GM23248 (cell line): ENCODE measurements around the gene NEFH. TPM values are rescaled to one million over a fixed set of nuclear protein-coding genes. Genes with fewer than 3 reads are reported as not detected.
"Not testable (repeated sequence)": the region's sequence is repeated elsewhere in the genome, so short reads cannot be mapped to it uniquely, and the experiment has no call there.

Experiments used
- DNase-seq: peaks from one replicate; pipeline ENCODE4 v3.0.0-alpha.2; 2015
- H2AFZ ChIP-seq: fragments of 200-600 bp; sonication (generic); 2 replicates; pipeline ENCODE4 v1.6.1; 2016; ENCODE audit warnings: antibody characterized with exemption
- H3F3A ChIP-seq: fragments of 200-600 bp; sonication (generic); 2 replicates; pipeline ENCODE4 v1.6.1; 2016; ENCODE audit warnings: mild to moderate bottlenecking, antibody characterized with exemption, mixed run types; ENCODE audit not compliant: insufficient read depth
- H3K27ac ChIP-seq: fragments of 200-600 bp; sonication (generic); 2 replicates; pipeline ENCODE4 v1.5.1; 2016; ENCODE audit warnings: mild to moderate bottlenecking
- H3K27me3 ChIP-seq: fragments of 200-600 bp; sonication (generic); replicated peaks from 2 replicates; pipeline ENCODE4 v1.6.1; 2016; ENCODE audit warnings: mild to moderate bottlenecking; ENCODE audit not compliant: insufficient read depth
- H3K36me3 ChIP-seq: fragments of 200-600 bp; sonication (generic); 2 replicates; pipeline ENCODE4 v1.6.1; 2016; ENCODE audit warnings: low read depth, mild to moderate bottlenecking
- H3K4me1 ChIP-seq: fragments of 200-600 bp; sonication (generic); 2 replicates; pipeline ENCODE4 v1.6.1; 2016; ENCODE audit warnings: mild to moderate bottlenecking; ENCODE audit not compliant: insufficient read depth
- H3K4me2 ChIP-seq: fragments of 200-600 bp; sonication (generic); one replicate; pipeline ENCODE4 v1.6.1; 2016; ENCODE audit warnings: mild to moderate bottlenecking; ENCODE audit not compliant: unreplicated experiment
- H3K4me3 ChIP-seq: fragments of 200-600 bp; sonication (generic); 2 replicates; pipeline ENCODE4 v1.5.1; 2016; ENCODE audit warnings: mild to moderate bottlenecking
- H3K79me2 ChIP-seq: fragments of 200-600 bp; sonication (generic); 2 replicates; pipeline ENCODE4 v1.6.1; 2016; ENCODE audit warnings: mild to moderate bottlenecking; ENCODE audit not compliant: insufficient read depth
- H3K9ac ChIP-seq: fragments of 200-600 bp; sonication (generic); 2 replicates; pipeline ENCODE4 v1.6.1; 2016; ENCODE audit warnings: mild to moderate bottlenecking
- H3K9me2 ChIP-seq: fragments of 200-600 bp; sonication (generic); 2 replicates; pipeline ENCODE4 v1.6.1; 2016; ENCODE audit warnings: mixed run types, mild to moderate bottlenecking, moderate library complexity; ENCODE audit not compliant: insufficient read depth
- H3K9me3 ChIP-seq: fragments of 200-600 bp; sonication (generic); one replicate; pipeline ENCODE4 v1.6.1; 2017; ENCODE audit warnings: low read depth
- H4K20me1 ChIP-seq: fragments of 200-600 bp; sonication (generic); 2 replicates; pipeline ENCODE4 v1.6.0; 2016; ENCODE audit not compliant: insufficient read depth
- EZH2 ChIP-seq: fragments of 200-600 bp; sonication (generic); IDR thresholded peaks from 2 replicates; pipeline ENCODE4 v1.6.1; 2018; ENCODE audit warnings: antibody characterized with exemption, mild to moderate bottlenecking; ENCODE audit not compliant: insufficient read depth, poor library complexity, severe bottlenecking
- EZH2phosphoT487 ChIP-seq: fragments of 200-600 bp; sonication (generic); IDR thresholded peaks from 2 replicates; pipeline ENCODE4 v1.6.1; 2018; ENCODE audit warnings: antibody characterized with exemption, moderate library complexity, mild to moderate bottlenecking, low read depth; ENCODE audit not compliant: insufficient read depth
- WGBS, 2 experiments: methylation state at CpG; one replicate each; pipeline ENCODE4 v1.1.6; 2015 to 2017; ENCODE audit warnings: low lambda C conversion rate in 2 of 2, low coverage in 1 of 2; ENCODE audit errors: missing lambda C conversion rate in 2 of 2; 5-methylcytosine and 5-hydroxymethylcytosine counted together
- in situ Hi-C: fragments of 300-500 bp; cut with MboI; formaldehyde crosslinking; loops from 2 replicates; pipeline ENCODE4 v1.15.0; 2020
- polyA plus RNA-seq: library from polyadenylated mRNA; unstranded; fragments of >200 nt; fragmentation: Nextera tagmentation; extraction: Ambion mirVana; gene quantifications from 2 replicates; pipeline ENCODE4 v1.2.1, GENCODE V29; 2016
- total RNA-seq: library from RNA; depleted of rRNA; stranded (reverse); fragments of >200 nt; shearing (Covaris generic); gene quantifications from 2 replicates; pipeline ENCODE4 v1.2.3, GENCODE V29; 2014

The NEFH gene
- total and polyA plus RNA-seq, 2 experiments from 2014 or later, result 0.65 to 2.5 TPM

GRCh38 chr22:29434288-29434687, 45.7 kb upstream of the NEFH start:
- Histone ChIP-seq H3K4me3 (no peak overlapping the region), H3K9ac (no peak overlapping the region), H3K4me1 (no peaks in the 10 kb centered on the region), H3K4me2 (no peak overlapping the region), H4K20me1 (no peaks in the 10 kb centered on the region), H3K79me2 (no peaks in the 10 kb centered on the region), H3K27me3 (peaks cover 58% of the 10 kb centered on the region), H3F3A (no peaks in the 10 kb centered on the region), H2AFZ (no peak overlapping the region), H3K36me3 (no peaks in the 10 kb centered on the region), H3K9me2 (no peaks in the 10 kb centered on the region), H3K9me3 (no peaks in the 10 kb centered on the region), H3K27ac (no peak overlapping the region)
- TF ChIP-seq EZH2phosphoT487 (no peak), EZH2 (no peak)
- no peak for DNase-seq
- in situ Hi-C loops, result no loop called here
- 55 to 56% methylated on average over 7 of the region's 7 CpGs for WGBS, 2 experiments

GRCh38 chr22:29435236-29436136, 44.5 kb upstream of the NEFH start:
- in situ Hi-C loops, result no loop called here
- Histone ChIP-seq H2AFZ (no peak overlapping the region), H3K27me3 (peaks cover 47% of the 10 kb centered on the region), H3K9ac (no peak overlapping the region), H3K4me1 (no peaks in the 10 kb centered on the region), H3K79me2 (no peaks in the 10 kb centered on the region), H3K36me3 (no peaks in the 10 kb centered on the region), H3K9me3 (no peaks in the 10 kb centered on the region), H3K27ac (no peak overlapping the region), H3F3A (no peaks in the 10 kb centered on the region), H3K9me2 (no peaks in the 10 kb centered on the region), H3K4me2 (no peak overlapping the region), H4K20me1 (no peaks in the 10 kb centered on the region), H3K4me3 (no peak overlapping the region)
- TF ChIP-seq EZH2, result no peak
- no peak for TF ChIP-seq EZH2phosphoT487
- 39 to 52% methylated on average over 5 of the region's 5 CpGs for WGBS, 2 experiments
- no peak for DNase-seq

GRCh38 chr22:29438283-29438682, 41.7 kb upstream of the NEFH start, which contains the start of gene RFPL1:
Gene RFPL1 (plus strand): TSS chr22:29438583.
- H3K36me3 ChIP-seq, H3K79me2 ChIP-seq, in situ Hi-C loops, H3K4me3 ChIP-seq, H3K9ac ChIP-seq, H3K4me1 ChIP-seq, H4K20me1 ChIP-seq, H3K9me2 ChIP-seq, H3K4me2 ChIP-seq, H2AFZ ChIP-seq, DNase-seq, H3K9me3 ChIP-seq, H3F3A ChIP-seq, H3K27ac ChIP-seq: not testable (repeated sequence)
- peaks cover 21% of the 10 kb centered on the region for H3K27me3 ChIP-seq
- WGBS, 2 experiments, result 73 to 74% methylated on average over 10 of the region's 10 CpGs

- WGBS, 2 experiments, result 24 to 40% methylated on average over 1 of the region's 1 CpG
- Histone ChIP-seq H3K27me3 (no peaks in the 10 kb centered on the region), H4K20me1 (no peaks in the 10 kb centered on the region), H3K4me1 (no peaks in the 10 kb centered on the region), H3K4me2 (no peak overlapping the region), H3F3A (no peaks in the 10 kb centered on the region), H3K9me2 (no peaks in the 10 kb centered on the region), H2AFZ (no peak overlapping the region), H3K36me3 (no peaks in the 10 kb centered on the region), H3K9ac (no peak overlapping the region), H3K27ac (no peak overlapping the region), H3K79me2 (no peaks in the 10 kb centered on the region), H3K9me3 (no peaks in the 10 kb centered on the region), H3K4me3 (no peak overlapping the region)
- in situ Hi-C loops, result no loop called here
- DNase-seq, result no peak
- TF ChIP-seq EZH2phosphoT487 (no peak), EZH2 (no peak)
Observed at GRCh38 chr22:29442976-29443375, 37.0 kb upstream of the NEFH start.
